Endometrium (tissue), 2 donors: ENCODE results near the gene SUMF1.
"Not testable (repeated sequence)": the region's sequence is repeated elsewhere in the genome, so short reads cannot be mapped to it uniquely, and the experiment has no call there.

Experiments
- FAIRE-seq: peaks from 2 replicates; lab custom pipeline; 2012; peaks lifted over from hg19 to GRCh38; lab: Jason Lieb, UNC
- donor health status: control.
- donor health status: control.

SUMF1 gene

DNA sequence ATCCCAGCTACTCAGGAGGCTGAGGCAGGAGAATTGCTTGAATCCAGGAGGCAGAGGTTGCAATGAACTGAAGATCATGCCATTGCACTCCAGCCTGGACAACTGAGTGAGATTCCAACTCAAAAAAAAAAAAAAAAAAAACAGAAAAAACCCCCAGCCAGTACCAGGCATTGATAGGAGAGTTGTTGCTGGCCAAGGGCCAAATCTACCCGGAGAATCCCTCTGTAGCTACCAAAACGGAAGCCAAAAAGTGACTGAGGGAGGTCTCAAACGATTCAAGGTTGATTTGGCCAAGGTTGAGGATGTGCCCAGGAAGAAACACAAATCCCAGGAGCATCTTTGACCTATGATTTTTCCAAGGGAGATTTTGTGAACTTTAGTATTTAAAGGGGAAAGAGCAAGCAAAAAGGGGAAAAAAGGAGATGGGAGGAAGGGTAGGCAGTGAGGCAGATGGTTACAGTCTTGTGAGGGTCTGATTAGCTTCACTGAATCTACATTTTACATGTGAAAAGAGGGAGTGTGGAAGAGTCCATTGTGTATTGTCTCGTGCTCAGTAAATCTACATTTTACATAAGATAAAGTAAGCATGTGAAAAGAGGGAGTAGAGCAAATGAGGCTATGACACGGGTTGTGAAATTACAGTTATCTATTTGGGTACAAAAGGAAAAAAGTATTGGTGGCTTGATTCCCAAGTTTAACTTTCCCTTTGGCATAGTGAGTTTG lies 131.1 kb downstream of the SUMF1 start:
- no peak for FAIRE-seq

DNA sequence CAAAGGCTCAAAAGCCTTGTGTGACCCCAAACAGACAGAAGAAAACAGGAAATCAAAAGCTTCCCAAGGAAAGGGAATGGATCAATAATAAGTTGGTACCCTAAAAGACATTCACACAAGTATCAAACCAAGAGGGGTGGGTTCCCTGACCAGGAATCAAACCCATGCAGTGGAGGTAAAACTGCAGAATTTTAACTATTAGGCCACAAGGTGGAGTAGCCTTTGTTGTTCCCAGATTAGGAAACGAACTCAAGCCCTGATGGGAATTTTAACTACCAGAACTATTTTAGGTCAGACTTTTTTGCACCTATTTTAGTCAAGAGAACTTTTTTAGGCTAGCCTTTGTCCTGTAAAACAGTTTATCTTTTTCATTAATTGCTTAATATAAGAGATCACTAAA lies 132.5 kb downstream of the SUMF1 start:
- FAIRE-seq: no peak

DNA sequence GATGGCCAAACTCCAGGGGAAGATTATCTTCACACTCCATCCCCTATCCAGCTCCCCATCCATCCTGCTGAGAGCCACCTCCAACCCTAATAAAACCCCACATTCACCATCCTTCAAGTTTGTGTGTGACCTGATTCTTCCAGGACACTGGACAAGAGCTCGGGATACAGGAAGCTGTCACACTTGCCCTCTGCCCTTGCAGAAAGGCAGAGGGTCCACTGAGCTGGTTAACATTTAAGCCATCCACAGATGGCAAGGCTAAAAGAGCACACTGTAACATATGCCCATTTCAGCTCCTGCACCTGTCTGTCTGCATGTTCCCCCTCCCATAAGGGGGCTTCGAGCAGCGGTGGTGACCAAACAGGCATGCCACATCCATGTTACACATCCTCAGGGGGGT lies 134.1 kb downstream of the SUMF1 start:
- no peak for FAIRE-seq

- no peak for FAIRE-seq
Measured at GRCh38 chr3:4332574-4332973, 134.5 kb downstream of the SUMF1 start.

- no peak for FAIRE-seq
Measured at GRCh38 chr3:4332111-4332510, 135.0 kb downstream of the SUMF1 start.

DNA sequence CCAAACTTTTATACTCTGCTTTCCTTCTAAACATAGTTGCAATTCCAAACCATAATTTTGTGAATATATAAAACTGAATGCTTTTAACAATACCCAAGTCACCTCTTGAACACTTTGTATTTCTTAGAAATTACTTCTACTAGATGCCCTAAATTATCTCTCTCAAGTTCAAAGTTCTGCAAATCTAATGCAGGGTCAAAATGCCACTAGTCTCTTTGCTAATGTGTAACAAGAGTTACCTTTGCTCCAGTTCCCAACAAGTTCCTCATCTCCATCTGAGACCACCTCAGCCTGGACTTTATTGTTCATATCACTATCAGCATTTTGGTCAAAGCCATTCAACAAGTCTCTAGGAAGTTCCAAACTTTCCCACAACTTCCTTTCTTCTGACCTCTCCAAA lies 137.3 kb downstream of the SUMF1 start:
- FAIRE-seq: not testable (repeated sequence)

DNA sequence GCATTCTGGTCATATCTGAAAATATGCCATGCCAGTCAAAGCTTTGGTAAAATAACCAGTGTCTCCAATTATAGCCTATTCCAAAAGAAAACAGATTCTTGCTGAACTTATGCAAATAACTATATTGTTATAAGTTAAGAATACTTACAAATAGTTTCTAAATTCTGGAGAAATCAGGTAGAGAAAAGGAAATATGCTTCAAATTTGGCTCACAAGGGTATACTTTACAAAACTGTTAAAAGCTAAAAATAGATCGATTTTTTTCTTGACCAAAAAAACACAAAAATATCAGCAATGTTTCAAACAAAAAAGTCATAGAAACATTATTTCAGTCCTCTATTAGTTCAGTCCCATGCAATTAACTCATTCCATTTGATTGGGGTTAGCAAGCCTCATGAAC lies 140.2 kb downstream of the SUMF1 start:
- FAIRE-seq: no peak

DNA sequence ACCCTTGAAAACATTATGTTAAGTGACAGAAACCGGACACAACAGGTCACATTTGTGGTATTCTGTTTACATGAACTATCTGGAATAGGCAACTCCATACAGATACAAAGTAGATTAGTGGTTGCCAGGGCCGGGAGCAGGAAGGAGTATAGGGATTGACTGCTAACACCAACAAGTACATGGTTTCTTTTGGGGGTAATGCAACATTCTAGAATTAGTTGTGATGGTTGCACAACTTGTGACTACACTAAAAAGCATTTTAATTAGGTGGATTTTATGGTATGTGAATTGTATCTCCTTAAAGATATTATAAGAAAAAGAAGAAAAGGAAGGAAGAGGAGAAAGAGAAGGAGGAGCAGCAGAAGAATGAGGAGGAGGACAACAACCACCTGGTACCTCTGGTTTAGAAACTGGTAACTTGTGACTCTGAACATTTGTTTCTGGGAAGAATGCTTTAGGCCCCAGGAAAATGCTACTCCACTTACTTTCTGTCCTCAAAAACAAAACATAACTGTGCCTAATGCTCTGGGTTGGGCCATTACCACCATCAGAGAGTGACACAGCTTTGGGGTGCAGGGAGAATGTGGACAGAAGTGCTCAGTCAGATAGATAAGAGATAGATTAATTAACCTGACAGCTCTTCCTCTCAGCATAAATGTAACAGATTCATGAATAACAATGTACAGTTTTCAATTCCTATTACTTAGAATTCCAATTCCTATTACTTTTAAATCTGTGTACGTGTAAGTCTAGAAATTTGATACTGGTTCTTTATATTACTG lies 143.6 kb downstream of the SUMF1 start:
- no peak for FAIRE-seq

- FAIRE-seq: no peak
Measured at GRCh38 chr3:4322635-4323034, 144.4 kb downstream of the SUMF1 start.

DNA sequence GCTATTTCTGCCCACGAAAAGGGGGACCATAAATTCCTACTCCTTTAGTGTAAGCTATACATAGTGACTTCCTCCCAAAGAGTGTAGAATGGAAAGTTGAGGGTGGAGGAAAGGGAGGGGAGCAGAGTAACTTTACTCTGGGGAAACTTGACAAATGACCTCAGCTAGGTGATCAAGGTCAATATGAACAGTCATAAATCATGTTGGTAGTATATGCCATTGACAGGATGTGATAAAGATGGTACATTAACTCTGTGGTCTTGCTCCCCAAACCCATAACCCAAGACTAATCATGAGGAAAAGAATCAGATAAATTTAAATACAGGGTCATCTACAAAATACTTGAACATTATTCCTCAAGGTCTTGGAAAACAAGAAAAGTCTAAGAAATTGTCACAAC lies 145.3 kb downstream of the SUMF1 start:
- FAIRE-seq: no peak

GRCh38 chr3:4320096-4320911 lies 146.8 kb downstream of the SUMF1 start:
- FAIRE-seq: peak; percentile 96

GRCh38 chr3:4314688-4315087 lies 152.4 kb downstream of the SUMF1 start:
- FAIRE-seq: no peak

- FAIRE-seq: no peak
Measured at GRCh38 chr3:4313606-4314293, 153.3 kb downstream of the SUMF1 start.

- no peak for FAIRE-seq
Measured at GRCh38 chr3:4311496-4311895, 155.6 kb downstream of the SUMF1 start.
